DOHH2 (cell line): ENCODE measurements around the gene ACADSB.

Experiments
- H3F3A ChIP-seq: fragments of 200-600 bp; sonication (generic), shearing (Covaris generic); 2 replicates; pipeline ENCODE4 v1.6.0; 2016; ENCODE audit warnings: antibody characterized with exemption, mild to moderate bottlenecking; ENCODE audit not compliant: control insufficient read depth, insufficient read depth
- H3K27ac ChIP-seq: fragments of 200-600 bp; sonication (generic); 2 replicates; pipeline ENCODE4 v1.5.1; 2014; ENCODE audit warnings: low read depth, mild to moderate bottlenecking, low read length, moderate library complexity
- H3K27me3 ChIP-seq: fragments of 200-600 bp; sonication (generic); 2 replicates; pipeline ENCODE4 v1.6.1; 2014; ENCODE audit warnings: mild to moderate bottlenecking, low read length, mixed read lengths; ENCODE audit not compliant: control insufficient read depth
- H3K36me3 ChIP-seq: fragments of 200-600 bp; sonication (generic); 2 replicates; pipeline ENCODE4 v1.6.1; 2014; ENCODE audit warnings: mild to moderate bottlenecking, low read length, moderate library complexity, mixed read lengths; ENCODE audit not compliant: control insufficient read depth
- H3K4me1 ChIP-seq: fragments of 200-600 bp; sonication (generic); 2 replicates; pipeline ENCODE4 v1.6.1; 2014; ENCODE audit warnings: mild to moderate bottlenecking, low read length, mixed read lengths; ENCODE audit not compliant: control insufficient read depth
- H3K4me2 ChIP-seq: fragments of 200-600 bp; sonication (generic); 2 replicates; pipeline ENCODE4 v1.6.0; 2014; ENCODE audit warnings: mild to moderate bottlenecking, low read length, moderate library complexity
- H3K4me3 ChIP-seq: fragments of 200-600 bp; sonication (generic); 2 replicates; pipeline ENCODE4 v1.5.1; 2014; ENCODE audit warnings: mild to moderate bottlenecking, low read length, mixed read lengths
- H3K79me2 ChIP-seq: fragments of 200-600 bp; sonication (generic); 2 replicates; pipeline ENCODE4 v1.6.1; 2014; ENCODE audit warnings: mild to moderate bottlenecking, low read length, mixed read lengths; ENCODE audit not compliant: control insufficient read depth
- H3K9me2 ChIP-seq: fragments of 200-600 bp; sonication (generic); replicated peaks from 2 replicates; pipeline ENCODE4 v1.6.1; 2014; ENCODE audit warnings: mild to moderate bottlenecking, low read length, mixed read lengths; ENCODE audit not compliant: control insufficient read depth
- H3K9me3 ChIP-seq: fragments of 200-600 bp; sonication (generic); 2 replicates; pipeline ENCODE4 v1.6.1; 2014; ENCODE audit warnings: antibody characterized with exemption, low read length, mixed read lengths; ENCODE audit not compliant: control insufficient read depth, insufficient read depth
- H4K20me1 ChIP-seq: fragments of 200-600 bp; sonication (generic); 2 replicates; pipeline ENCODE4 v1.6.0; 2014; ENCODE audit warnings: low read depth, mild to moderate bottlenecking, antibody characterized with exemption, low read length, moderate library complexity; ENCODE audit not compliant: control insufficient read depth, insufficient read depth
- CTCF ChIP-seq: fragments of 200-600 bp; sonication (generic); IDR thresholded peaks from one replicate; pipeline ENCODE4 v1.5.1; 2014; ENCODE audit warnings: antibody characterized with exemption, mild to moderate bottlenecking, low read depth, low read length; ENCODE audit not compliant: poor library complexity, severe bottlenecking
- EZH2phosphoT487 ChIP-seq: fragments of 200-600 bp; sonication (generic); IDR thresholded peaks from 2 replicates; pipeline ENCODE4 v1.6.1; 2017; ENCODE audit warnings: borderline replicate concordance, mild to moderate bottlenecking, antibody characterized with exemption, low read length, moderate library complexity, mixed read lengths

ACADSB gene

GRCh38 chr10:123069246-123069986 lies 60.6 kb downstream of the ACADSB start:
- Histone ChIP-seq H3K4me1 (0 out of 2 replicates have a peak, but pooled peaks cover 6% of the 10 kb centered on the region), H3F3A (no peaks in the 10 kb centered on the region), H3K4me3 (no peak overlapping the region), H3K9me2 (no peaks in the 10 kb centered on the region), H4K20me1 (no peaks in the 10 kb centered on the region), H3K27me3 (no peaks in the 10 kb centered on the region), H3K9me3 (no peaks in the 10 kb centered on the region), H3K79me2 (no peaks in the 10 kb centered on the region), H3K4me2 (no peak overlapping the region), H3K27ac (no peak overlapping the region), H3K36me3 (no peaks in the 10 kb centered on the region)
- TF ChIP-seq CTCF, result no peak

- no peak overlapping the region for H3K4me3 ChIP-seq
- no peaks in the 10 kb centered on the region for H3F3A ChIP-seq
- no peaks in the 10 kb centered on the region for H4K20me1 ChIP-seq
- no peaks in the 10 kb centered on the region for H3K36me3 ChIP-seq
- no peaks in the 10 kb centered on the region for H3K27me3 ChIP-seq
- H3K4me2 ChIP-seq, result no peak overlapping the region
- H3K27ac ChIP-seq, result no peak overlapping the region
- H3K9me2 ChIP-seq, result no peaks in the 10 kb centered on the region
- no peaks in the 10 kb centered on the region for H3K79me2 ChIP-seq
- no peaks in the 10 kb centered on the region for H3K9me3 ChIP-seq
- no peak for TF ChIP-seq CTCF
- 0 out of 2 replicates have a peak, but pooled peaks cover 6% of the 10 kb centered on the region for H3K4me1 ChIP-seq
These were observed 64.4 kb downstream of the ACADSB start for GRCh38 chr10:123073187-123073586.

- TF ChIP-seq CTCF (no peak), EZH2phosphoT487 (no peak)
- no peaks in the 10 kb centered on the region for H3K9me3 ChIP-seq
- no peak overlapping the region for H3K27ac ChIP-seq
- H3K9me2 ChIP-seq, result no peaks in the 10 kb centered on the region
- no peaks in the 10 kb centered on the region for H3K36me3 ChIP-seq
- H3F3A ChIP-seq, result no peaks in the 10 kb centered on the region
- H3K79me2 ChIP-seq, result no peaks in the 10 kb centered on the region
- no peaks in the 10 kb centered on the region for H3K27me3 ChIP-seq
- H3K4me2 ChIP-seq, result no peak overlapping the region
- 0 out of 2 replicates have a peak, but pooled peaks cover 6% of the 10 kb centered on the region for H3K4me1 ChIP-seq
- H4K20me1 ChIP-seq, result no peaks in the 10 kb centered on the region
- no peak overlapping the region for H3K4me3 ChIP-seq
These were observed 65.4 kb downstream of the ACADSB start for GRCh38 chr10:123074215-123074614.
